Measurements from ENCODE around the gene SLC12A7. TPM values are rescaled to one million over a fixed set of nuclear protein-coding genes. Genes with fewer than 3 reads are reported as not detected.

SLC12A7 gene
- total and polyA plus RNA-seq, 2 of the 13 experiments (the other 11 are each of a cell fraction or from before 2014, with no cell fraction given) = 14.0 to 18.5 TPM

GRCh38 chr5:1100664-1101574 is 10.9 kb downstream of the SLC12A7 start (continued):
- TF ChIP-seq DNMT3B (CRISPR knock-in tag; conservative IDR thresholded peaks at IDR 0.05) (no peak), NFE2L1 (CRISPR knock-in tag; IDR thresholded peaks at IDR 0.05; ENCODE audit: borderline replicate concordance) (no peak)

GRCh38 chr5:1099926-1100663 is 11.8 kb downstream of the SLC12A7 start:
- in situ Hi-C loops (cut with HindIII; ENCODE audit: extremely low pct_ligation_motif_present, low pct_unique_long_range_greater_than_20kb) (loop anchor here (5.0 kb wide), 1 partner anchor 33 kb away; no protein-coding TSS in a partner anchor), intact Hi-C loops (cut with micrococcal nuclease; ENCODE audit: unreplicated experiment) (no loop called here)
- no TSS peak for BruUV-seq (replicated peaks)
- H3K9me3 ChIP-seq (ENCODE audit: low read length) = no peaks in the 10 kb centered on the region
- H3K36me3 ChIP-seq (replicated peaks in 1 of 2; ENCODE audit: control insufficient read depth in 1 of 2, insufficient read depth in 2 of 2, low read length in 2 of 2) = peaks cover 6 to 27% of the 10 kb centered on the region in 2 experiments; a peak in 4 of 5 replicates
- no peak overlapping the region for H3K27ac ChIP-seq (ENCODE audit: extremely low read length, insufficient read depth, low read length)
- H3K79me2 ChIP-seq (ENCODE audit: insufficient read depth, low read length) = peaks cover 62% of the 10 kb centered on the region
- no peak for TF ChIP-seq ETV5 (CRISPR knock-in tag; IDR thresholded peaks at IDR 0.05; ENCODE audit: borderline replicate concordance)
- TF ChIP-seq PHF21A (CRISPR knock-in tag; IDR thresholded peaks at IDR 0.05) = no peak
- no peak for TF ChIP-seq ZNF460 (CRISPR knock-in tag; IDR thresholded peaks at IDR 0.05; ENCODE audit: borderline replicate concordance)
- TF ChIP-seq, protein P1, sequence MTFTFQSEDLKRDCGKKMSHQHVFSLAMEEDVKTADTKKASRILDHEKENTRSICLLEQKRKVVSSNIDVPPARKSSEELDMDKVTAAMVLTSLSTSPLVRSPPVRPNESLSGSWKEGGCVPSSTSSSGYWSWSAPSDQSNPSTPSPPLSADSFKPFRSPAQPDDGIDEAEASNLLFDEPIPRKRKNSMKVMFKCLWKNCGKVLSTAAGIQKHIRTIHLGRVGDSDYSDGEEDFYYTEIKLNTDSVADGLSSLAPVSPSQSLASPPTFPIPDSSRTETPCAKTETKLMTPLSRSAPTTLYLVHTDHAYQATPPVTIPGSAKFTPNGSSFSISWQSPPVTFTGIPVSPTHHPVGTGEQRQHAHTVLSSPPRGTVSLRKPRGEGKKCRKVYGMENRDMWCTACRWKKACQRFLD (CRISPR knock-in tag; IDR thresholded peaks at IDR 0.05; ENCODE audit: borderline replicate concordance) = no peak
- TF ChIP-seq ZBTB8A (CRISPR knock-in tag; IDR thresholded peaks at IDR 0.05; ENCODE audit: borderline replicate concordance, low read depth) = no peak
- TF ChIP-seq, protein P2, sequence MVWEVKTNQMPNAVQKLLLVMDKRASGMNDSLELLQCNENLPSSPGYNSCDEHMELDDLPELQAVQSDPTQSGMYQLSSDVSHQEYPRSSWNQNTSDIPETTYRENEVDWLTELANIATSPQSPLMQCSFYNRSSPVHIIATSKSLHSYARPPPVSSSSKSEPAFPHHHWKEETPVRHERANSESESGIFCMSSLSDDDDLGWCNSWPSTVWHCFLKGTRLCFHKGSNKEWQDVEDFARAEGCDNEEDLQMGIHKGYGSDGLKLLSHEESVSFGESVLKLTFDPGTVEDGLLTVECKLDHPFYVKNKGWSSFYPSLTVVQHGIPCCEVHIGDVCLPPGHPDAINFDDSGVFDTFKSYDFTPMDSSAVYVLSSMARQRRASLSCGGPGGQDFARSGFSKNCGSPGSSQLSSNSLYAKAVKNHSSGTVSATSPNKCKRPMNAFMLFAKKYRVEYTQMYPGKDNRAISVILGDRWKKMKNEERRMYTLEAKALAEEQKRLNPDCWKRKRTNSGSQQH (CRISPR knock-in tag; IDR thresholded peaks at IDR 0.05; ENCODE audit: low read depth) = no peak
- no peak for TF ChIP-seq ZNF251 (CRISPR knock-in tag; IDR thresholded peaks at IDR 0.05)
- TF ChIP-seq RNF219 (CRISPR knock-in tag; IDR thresholded peaks at IDR 0.05) = no peak
- FAIRE-seq (no peak), DNase-seq (ENCODE audit: low spot score) (no peak), ATAC-seq (no peak)
- peaks cover 35% of the 10 kb centered on the region; the same call in 1 of the 2 replicates for H4K20me1 ChIP-seq (ENCODE audit: insufficient read depth, low read length)
- H2AFZ ChIP-seq (ENCODE audit: low read length) = no peak overlapping the region
- H3K4me1 ChIP-seq (ENCODE audit: insufficient read depth, low read length) = peaks cover 36% of the 10 kb centered on the region
- H3K9ac ChIP-seq (ENCODE audit: insufficient read depth, low read depth, low read length) = no peak overlapping the region
- 96% methylated on average over 41 of the region's 48 CpGs for WGBS (ENCODE audit: low lambda C conversion rate)
- CTCF ChIA-PET (ENCODE audit: low intra/inter-chr PET ratio, low total read pairs) = no interaction called here
- POLR2A ChIA-PET = no interaction called here
- H3K4me3 ChIP-seq (replicated peaks in 1 of 3; ENCODE audit: insufficient read depth in 1 of 3, low read depth in 2 of 3, low read length in 3 of 3) = no peak overlapping the region
- no peaks in the 10 kb centered on the region for H3K27me3 ChIP-seq (ENCODE audit: control insufficient read depth in 1 of 2, insufficient read depth in 2 of 2, low read length in 2 of 2)
- no peak overlapping the region for H3K4me2 ChIP-seq (ENCODE audit: low read depth, low read length)
